COLO668 (cell line): ENCODE data around the gene TNRC6C.
"Not testable (repeated sequence)": the region's sequence is repeated elsewhere in the genome, so short reads cannot be mapped to it uniquely, and the experiment has no call there.

Experiments used
- DNase-seq: peaks from one replicate; lab custom pipeline; 2025; ENCODE audit not compliant: unreplicated experiment; lab: John Stamatoyannopoulos, UW

Gene TNRC6C

DNA sequence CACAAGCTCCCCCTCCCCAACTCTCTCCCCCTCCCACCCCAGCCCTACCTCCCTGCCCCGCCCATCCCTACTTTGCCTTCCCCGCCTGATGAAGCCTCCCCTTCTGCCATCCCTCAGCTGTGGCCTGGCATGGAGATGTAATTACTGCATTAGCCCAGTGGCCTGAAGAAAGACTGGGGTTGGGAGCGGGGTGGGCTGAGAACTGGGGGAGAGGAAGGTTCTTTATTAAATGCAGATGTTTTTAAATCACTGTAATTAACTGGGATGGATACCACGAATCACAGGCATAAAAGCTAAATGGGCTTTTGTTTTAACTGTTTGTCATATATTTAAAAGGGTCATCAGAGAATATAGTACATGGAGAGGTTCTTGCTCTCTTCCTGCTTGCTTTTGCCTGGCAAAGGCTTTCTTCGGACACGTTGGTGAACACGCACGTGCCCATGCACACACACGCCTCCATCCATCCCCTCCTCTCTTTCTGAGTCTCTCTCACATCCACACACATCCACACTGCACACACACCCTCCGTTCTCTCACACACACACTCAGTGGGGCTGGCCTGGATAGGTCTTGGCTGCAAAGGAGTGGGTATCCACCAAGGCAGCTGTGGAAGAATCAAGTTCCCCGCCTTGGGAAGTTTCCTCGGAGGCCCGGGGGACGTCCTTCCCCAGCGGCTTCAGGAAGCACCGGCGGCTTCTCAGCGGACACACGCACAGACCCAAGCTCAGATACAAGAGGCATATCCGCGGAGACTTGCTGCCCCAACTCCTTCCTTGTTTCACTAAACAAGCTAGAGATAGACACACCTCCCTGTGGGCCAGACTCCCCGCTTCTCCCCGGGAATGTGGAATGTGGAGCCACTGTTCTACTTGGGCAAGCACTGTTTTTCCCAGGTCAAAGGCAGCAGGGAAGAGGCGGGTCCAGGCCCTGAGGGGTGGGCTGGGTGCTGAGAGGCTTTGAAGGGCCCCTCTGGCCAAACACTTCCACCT, 27.4 kb upstream of the TNRC6C start:
- no peak for DNase-seq

DNA sequence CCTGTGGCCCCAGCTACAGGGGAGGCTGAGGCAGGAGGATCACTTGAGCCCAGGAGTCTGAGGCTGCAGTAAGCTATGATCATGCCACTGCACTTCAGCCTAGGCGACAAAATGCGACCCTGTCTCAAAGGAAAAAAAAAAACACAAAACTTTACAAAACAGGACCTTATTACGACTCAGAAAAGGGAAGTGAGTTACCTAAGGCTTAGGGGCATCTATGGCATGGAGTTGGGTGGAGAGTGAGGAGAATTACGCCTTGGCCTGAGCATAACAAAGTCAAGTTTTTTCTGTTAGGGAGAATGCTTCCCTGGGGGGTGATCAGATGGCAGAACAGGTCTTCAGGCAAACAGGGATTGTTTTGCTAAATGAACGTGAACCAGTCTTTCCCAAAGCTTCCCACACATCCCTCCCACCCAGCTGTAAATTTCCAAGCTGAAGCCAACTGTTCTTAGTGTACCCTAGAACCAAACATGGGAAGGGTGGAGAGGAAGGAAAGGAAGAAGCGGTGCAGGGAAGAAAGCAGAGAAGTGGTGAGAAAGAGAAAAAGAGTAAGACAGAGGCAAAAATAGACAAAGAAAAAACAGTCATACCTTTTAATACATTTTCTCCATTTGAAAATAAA, 24.6 kb upstream of the TNRC6C start:
- DNase-seq: no peak

DNA sequence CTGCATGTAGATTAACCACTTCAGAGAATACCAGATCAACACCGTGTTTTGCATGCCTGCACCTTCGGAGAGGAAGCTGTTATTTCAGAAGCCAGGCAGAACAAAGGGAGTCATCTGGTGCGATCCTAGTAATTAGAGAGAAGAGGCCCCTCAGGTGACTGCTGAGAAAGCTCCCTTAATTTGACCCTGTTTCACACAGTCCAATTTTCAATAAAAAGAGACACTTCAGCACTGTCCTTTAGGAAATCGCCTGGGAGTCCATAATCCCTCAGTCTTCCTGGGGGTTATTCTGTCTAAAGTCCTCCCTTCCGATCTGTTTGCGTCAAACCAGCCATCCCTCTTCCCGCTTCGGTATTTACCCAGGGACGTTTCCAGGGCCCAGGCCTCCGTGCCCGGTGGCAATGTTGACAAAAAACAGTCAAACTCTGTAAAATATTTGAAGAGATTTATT, 23.4 kb upstream of the TNRC6C start:
- no peak for DNase-seq

DNA sequence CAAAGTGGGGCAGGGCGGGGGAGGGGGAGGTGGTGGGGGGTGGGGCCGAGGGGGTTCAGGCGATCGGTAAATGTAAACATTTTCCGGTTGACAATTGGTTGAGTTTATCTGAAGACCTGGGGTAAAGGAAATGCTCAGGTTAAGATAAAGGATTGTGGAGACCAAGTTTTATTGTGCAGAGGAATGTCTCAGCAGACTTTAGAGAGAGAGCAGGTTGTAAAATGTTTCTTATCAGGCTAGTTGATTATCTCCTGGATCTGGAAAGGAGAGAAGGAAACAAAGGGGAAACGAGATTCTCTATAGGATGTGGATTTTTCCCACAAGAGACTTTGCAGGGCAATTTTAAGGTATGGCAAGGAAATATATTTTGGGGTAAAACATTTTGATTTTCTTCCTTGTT, 22.8 kb upstream of the TNRC6C start:
- DNase-seq: not testable (repeated sequence)

DNA sequence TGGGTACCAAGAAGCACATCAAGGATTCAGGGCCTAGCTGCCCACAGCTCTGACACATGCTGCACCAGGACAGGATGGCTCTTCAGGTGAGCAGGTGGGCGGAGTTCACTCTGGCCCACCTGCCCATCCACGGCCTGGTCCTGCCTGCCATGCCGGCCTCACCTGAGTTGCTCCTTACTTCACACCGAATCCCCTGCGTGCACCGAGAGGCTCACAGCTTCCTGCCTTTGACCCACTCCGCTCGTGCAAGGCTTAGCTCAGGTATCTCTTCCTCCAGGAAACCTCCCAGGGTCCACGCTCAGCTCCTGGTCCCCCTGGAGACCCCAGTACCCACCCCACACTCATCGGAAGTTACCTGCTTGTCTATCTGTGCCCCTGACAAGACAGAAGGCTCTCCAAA, 21.6 kb upstream of the TNRC6C start:
- no peak for DNase-seq

DNA sequence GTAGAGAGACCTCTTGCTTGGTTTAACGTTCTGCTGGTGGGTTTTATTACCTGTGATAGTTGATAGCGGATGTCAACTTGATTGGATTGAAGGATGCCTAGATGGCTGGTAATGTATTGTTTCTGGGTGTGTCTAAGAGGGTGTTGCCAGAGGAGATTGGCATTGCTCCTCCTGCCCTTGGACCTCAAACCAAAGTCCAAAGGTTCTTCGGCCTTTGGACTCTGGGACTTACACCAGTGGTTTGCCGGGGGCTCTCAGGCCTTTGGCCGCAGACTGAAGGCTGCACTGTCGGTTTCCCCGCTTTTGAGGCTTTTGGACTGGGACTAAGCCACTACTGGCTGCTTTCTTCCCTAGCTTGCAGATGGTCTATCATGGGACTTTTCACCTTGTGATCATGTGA, 17.5 kb upstream of the TNRC6C start:
- no peak for DNase-seq

DNA sequence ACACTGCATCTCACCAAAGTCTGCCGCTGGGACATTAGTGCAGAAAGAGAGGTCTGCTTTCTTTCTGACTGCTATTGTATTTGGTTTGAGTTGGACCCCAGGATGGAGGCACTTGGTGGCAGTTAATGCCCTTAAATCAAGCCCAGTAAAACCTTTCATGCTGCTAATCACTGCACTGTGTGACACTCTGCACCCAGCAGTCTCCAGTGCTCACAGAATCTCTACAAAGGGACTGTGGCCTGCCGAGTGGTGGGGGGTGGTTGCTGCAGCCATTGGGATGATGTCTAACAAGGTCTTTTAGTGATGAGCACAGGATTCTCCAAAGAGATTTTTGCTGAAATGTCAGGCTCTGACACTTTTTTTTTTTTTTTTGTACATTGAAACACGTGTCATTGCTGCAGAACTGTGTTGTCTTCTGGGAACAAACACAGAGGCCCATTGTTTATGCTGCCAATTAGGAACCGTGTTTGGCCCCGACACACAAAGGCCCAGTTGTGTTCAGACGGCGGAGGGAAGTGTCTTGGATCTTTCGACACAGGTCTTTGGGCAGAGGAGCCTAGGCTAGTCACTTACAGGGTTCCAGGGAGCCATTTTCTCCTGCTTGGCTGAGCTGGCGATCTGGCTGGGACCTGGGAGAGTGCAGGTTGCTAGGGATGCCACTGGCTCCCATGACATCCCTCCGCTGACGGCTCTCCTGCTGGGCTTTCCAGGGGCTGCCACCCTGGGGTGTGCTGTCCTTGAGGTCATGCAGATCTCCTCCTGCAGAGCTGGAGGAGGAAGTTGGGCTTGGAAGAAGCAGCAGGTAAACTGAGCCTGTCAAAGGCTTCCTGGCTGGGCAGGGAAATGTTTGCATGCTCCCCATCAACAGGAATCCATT, 16.2 kb upstream of the TNRC6C start:
- no peak for DNase-seq

DNA sequence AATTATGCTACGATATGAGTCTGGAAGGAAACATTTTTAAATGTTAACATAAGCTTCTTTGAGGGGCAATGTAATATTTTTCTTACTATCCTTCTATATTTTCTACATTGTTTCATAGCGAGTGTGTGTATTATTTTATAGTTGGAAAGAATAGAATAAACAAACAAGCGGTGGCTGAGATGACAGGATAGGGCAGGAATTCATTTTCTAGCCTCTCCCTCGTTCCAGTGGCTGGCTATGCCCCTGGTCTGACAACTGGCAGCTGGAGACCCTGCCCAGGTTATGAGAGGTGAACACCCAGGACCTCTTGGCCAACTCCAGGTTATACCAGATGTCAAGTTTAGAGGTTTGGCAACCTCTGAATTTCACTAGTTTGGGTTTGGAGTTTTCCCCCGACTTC, 14.5 kb upstream of the TNRC6C start:
- DNase-seq: no peak

DNA sequence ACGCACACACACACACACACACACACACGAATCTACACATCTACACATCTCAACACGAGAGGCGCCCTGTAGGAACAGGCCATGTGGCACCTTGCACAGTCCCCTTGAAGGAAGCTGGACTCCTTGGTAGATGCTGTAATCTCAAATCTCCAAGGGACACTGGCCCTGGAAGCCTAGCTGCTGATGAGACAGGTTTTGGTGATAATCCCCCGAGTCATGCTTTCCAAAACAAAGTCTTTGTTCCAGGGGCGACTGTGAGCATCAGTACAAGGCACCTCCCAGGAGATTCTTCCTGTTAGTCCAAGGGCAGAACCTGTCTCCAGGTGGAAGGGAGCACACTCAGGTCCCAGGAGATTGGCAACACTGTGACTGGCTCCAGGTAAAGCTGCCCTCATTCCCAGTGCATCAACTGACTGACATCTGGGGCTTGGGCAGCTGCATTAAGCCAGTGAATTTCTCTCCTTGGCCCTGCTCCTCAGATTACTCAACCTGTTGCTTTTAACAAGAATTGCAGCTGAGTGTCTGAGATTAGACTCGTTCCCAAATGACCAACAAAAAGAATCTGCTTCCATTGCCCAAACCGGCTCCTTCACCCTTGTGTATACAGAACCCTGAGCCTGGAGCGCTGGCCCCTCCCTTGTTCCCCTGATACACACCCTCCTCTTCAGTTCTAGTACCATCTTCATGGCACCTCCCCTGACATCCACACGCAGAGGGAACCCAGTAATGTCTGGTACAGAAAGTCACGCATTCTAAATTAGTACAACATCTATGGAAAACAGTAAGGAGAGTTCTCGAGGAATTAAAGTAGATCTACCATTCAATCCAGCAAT, 13.9 kb upstream of the TNRC6C start:
- DNase-seq: no peak

DNA sequence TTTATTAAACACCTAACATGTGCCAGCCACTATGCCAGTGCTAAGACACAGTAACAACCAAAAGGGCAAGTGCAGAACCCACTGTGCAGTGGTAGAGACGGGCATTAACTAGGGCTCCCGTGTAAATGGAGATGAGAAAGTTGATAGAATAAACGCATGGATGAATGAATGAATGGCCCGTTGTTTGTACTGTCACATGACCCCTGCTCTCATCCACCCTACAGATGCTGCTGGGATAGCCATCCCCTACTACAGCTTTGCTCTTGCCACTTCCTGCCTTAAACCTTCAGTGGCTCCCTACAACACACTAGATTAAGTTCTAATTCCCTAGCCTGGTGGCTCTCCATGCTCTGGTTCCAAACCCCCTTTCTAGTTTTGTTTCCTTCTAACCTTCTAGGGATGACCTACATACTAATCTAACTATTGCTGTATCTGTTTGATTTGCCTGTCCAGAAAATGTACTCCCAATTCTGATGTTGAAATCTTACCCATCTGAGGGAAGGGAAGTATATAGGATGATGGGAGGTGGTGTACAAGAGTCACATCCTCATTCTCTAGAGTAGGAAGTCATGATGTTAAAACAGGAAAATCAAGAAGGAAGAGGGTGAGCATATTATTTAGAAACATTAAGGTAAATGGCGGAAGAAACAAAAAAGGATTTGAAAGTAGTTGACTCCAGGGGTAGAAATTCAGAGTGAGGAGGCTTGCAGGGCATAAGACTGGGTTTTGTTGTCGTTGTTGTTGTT, 11.4 kb upstream of the TNRC6C start:
- DNase-seq: no peak

DNA sequence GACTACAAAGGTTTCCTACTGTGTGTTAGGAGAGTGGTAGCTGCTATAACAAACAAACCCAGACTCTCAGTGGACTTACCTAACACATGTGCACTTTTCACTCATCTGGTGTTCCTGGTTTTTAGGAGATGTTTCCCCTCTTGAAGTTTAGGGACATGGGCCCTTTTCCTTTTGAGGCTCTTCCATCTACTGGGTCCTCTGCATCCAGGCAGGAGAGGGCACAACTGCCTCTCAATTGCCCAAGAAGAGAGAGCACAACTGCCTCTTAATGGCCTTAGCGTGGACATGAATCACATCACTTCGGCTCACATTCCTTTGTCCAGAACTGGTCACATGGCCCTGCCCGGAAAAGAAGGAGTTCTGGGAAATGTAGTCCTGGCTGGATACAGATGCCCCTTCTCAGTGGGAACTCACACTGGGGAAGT, 9.8 kb upstream of the TNRC6C start:
- DNase-seq: no peak

DNA sequence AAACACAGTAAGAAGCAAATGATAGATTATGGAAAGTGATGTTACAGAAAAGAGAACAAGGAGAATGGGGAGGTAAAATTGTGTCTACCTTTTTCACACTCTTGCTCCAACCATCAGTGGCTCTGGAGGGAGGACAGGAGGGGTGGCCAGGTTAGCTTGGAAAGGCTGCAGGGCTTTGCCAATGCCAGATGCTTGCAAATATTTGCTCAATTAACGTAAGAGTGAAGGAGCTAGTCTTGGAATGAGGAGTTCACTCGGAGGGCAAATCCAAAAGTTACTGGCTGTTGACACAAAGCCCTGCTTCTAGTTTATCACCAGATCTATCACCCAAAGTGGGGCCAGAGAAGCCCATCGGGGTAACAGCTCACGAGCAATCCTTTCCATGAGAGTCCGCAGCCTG, 7.4 kb upstream of the TNRC6C start:
- no peak for DNase-seq

DNA sequence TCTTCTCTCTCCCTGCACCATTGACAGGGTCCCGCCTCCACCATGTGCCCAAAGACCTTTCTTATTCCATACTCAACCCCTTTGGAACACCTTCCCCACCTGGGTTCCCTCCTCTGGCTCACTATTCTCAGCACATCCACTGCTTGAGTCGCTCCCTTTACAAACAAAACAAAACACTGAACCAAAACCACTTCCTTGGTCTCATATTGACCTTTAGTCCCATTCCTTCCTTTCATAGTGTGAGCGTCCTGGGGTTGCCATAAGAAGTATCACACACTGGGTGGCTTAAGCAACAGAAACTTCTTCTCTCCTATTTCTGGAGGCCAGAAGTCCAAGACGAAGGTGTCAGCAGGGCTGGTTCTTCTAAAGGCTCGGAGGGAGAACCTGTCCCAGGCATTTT, 6.1 kb upstream of the TNRC6C start:
- no peak for DNase-seq

DNA sequence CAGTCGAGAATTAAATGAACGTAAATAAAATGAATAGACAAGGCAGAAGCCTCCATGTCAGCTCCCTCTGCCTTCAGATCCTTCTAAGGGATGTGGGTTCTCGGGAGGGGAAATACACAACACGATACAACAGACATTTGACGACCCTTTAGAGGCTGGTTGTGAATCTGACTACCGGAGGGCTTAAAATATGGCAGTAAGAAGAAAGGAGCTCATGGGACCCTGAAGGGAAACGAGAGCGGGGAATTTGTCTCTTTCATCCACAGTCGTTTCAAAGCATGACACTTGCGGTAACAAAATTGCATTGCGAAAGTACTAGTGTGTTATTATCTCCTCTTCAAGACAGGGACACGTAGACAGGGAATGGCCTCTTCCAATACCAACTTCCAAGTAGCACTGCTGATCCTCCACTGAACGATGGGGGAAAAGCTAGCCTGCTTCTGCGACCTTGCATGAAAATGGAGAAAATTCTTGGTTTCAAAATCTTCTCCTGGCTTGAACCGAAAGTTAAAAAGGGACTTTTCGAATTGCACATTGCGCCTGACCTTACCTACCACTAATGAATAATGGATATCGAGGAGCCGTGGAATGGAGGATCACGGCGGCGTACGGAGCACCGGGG, 1.2 kb upstream of the TNRC6C start:
- DNase-seq: no peak

DNA sequence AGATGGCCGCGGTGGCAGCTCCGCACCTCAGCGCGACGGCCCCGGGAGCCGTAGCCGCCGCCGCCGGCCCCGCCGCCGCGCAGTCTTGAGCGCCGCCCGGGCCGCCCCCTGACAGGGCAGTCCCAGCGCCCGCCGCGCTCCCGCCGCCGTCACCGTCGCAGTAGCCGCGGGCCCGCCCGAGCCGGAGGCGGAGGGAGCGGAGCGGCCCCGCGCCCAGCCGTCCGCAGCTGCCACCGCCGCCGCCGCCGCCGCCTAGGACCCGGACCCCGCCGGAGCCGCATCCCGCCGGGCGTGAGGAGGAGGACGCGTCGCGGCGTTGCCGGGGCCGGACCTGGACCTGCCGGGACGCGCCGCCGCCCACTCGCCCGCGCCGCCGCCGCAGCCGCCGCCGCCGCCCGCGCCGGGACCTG, 218 bp downstream of the TNRC6C start:
- DNase-seq: peak; percentile 51

DNA sequence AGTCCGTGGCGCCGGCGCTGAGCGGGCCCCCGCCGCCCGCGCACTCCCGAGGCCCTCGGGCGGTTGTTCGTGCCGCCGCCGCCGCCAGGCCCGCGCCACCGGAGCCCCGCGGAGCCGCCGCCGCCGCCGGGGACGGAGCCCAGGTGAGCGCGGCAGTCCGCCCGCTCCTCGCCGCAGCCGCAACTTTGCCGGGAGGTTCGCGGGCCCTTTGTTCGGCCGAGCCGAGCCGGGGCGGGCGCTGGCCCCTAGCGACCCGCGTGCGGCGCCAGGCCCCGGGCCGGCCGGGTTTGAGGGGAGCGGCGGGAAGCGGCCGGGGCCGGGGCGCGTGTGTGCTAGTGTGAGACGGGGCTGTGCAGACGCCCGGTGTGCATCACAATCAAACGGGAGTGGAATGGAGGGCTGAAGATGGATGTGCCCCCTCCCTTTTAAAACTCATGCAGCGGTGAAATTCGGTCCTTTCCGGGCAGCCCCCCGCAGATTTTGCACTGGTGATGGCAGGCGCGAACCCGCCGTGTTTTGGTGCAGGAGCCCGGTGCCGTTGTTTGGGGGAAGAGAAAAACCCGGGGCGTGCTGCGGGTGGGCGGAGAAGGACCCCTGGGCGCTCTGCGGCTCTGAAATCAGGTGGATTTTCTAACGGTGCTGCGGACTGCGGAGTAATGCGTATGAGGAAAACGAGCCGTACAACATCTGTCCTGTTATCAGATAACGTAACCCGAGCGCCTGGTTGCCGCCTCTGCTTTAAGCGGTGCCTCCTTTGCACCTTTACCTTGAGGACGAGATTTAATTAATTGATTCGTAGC, 823 bp downstream of the TNRC6C start:
- peak; percentile 11 for DNase-seq

DNA sequence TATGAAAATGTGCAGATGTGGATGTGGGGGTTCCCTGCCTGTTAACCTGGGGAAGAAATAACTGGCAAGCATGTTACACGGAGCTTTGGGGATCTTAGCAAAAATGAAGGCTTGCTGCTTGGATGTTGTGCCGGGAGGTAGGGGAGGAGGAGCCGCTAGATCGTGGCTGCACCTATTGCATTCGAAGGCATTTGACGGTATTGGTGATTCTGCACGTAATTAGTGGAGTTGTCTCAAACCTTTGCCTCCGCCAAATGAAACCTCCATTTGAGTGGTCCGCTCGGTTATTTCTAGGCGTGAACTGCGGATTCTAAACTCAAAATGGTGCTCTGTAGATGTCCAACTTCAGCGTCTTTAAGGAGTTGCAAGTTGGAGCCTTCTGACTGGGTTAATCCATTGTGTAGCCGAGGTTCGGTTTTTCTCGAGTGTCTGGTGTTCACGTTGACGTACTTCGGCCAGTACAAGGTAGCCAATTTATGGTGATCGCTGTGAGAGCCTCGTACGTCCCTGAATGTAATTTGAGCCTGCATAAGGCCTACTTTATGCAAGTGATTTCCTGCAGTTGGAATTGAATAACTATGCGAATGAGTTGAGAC, 1.5 kb downstream of the TNRC6C start:
- DNase-seq: peak; percentile 3

DNA sequence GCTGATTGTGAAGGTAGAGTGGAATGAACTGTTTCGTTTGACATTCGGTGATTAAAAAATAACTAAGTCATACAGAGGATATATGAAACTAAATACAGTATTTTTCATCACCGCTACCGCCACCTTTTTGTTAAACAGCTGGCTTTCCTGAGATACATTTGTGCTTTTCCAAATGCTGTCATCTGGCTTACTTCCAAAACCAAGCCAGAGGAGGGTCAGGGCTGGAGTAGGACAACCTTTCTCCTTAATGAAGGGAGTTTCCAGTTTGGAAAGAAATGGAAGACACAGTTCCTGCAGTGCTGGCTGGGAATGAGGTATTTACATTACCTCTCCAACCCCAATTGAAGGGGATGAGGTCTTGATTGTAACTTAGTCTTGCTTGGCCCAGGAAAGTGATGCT, 3.2 kb downstream of the TNRC6C start:
- DNase-seq: no peak
